ENCODE measurements around the gene CFAP299. TPM values are rescaled to one million over a fixed set of nuclear protein-coding genes. Genes with fewer than 3 reads are reported as not detected.

CFAP299 gene
- total and polyA plus RNA-seq, 4 donors, result not detected

DNA sequence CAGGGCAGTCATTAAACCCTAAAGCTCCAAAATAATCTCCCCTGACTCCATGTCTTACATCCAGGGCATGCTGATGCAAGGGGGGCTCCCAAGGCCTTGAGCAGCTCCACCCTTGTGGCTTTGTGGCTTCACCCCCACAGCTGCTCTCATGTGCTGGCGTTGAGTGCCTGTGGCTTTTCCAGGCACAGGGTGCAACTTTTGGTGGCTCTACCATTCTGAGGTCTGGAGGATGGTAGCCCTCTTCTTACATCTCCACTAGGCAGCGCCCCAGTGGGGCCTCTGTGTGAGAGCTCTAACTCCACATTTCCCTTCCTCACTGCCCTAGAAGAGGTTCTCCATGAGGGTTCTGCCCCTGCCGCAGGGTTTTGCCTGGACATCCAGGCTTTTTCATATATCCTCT is 35.1 kb downstream of the CFAP299 start:
- H3K27me3 ChIP-seq (ENCODE audit: control insufficient read depth in 1 of 2, insufficient read depth in 2 of 2, low read length in 1 of 2), result peaks cover 0 to 1% of the 10 kb centered on the region in 2 donors
- peaks cover 3% of the 10 kb centered on the region for H3K9me3 ChIP-seq (ENCODE audit: control insufficient read depth, low read length)
- intact Hi-C loops (cut with DNase I), result no loop called here
- DNase-seq (no peak), ATAC-seq (ENCODE audit: low FRiP score) (no peak)
- H3K4me1 ChIP-seq (ENCODE audit: control insufficient read depth in 1 of 2, insufficient read depth in 2 of 2, low read length in 2 of 2), result no peaks in the 10 kb centered on the region
- H3K4me3 ChIP-seq (ENCODE audit: low read length in 2 of 2), result no peak overlapping the region
- WGBS, 2 donors, result 95 to 96% methylated on average over 3 of the region's 3 CpGs
- H3K27ac ChIP-seq (ENCODE audit: low read depth in 1 of 2, low read length in 2 of 2), result no peak overlapping the region
- no peaks in the 10 kb centered on the region for H3K36me3 ChIP-seq (ENCODE audit: control insufficient read depth in 1 of 2, insufficient read depth in 2 of 2, low read length in 1 of 2)

- Histone ChIP-seq H3K27ac (ENCODE audit: low read depth in 1 of 2, low read length in 2 of 2) (no peak overlapping the region), H3K4me1 (ENCODE audit: control insufficient read depth in 1 of 2, insufficient read depth in 2 of 2, low read length in 2 of 2) (no peaks in the 10 kb centered on the region), H3K27me3 (ENCODE audit: control insufficient read depth in 1 of 2, insufficient read depth in 2 of 2, low read length in 1 of 2) (peaks cover 0 to 1% of the 10 kb centered on the region in 2 donors), H3K36me3 (ENCODE audit: control insufficient read depth in 1 of 2, insufficient read depth in 2 of 2, low read length in 1 of 2) (no peaks in the 10 kb centered on the region), H3K9me3 (ENCODE audit: control insufficient read depth, low read length) (peaks cover 3% of the 10 kb centered on the region), H3K4me3 (ENCODE audit: low read length in 2 of 2) (no peak overlapping the region)
- WGBS, 2 donors, result 83% methylated on average over 2 of the region's 2 CpGs
- DNase-seq, result no peak
- intact Hi-C loops (cut with DNase I), result no loop called here
- ATAC-seq (ENCODE audit: low FRiP score), result no peak
Observed at GRCh38 chr4:80371046-80371445, 35.5 kb downstream of the CFAP299 start.

DNA sequence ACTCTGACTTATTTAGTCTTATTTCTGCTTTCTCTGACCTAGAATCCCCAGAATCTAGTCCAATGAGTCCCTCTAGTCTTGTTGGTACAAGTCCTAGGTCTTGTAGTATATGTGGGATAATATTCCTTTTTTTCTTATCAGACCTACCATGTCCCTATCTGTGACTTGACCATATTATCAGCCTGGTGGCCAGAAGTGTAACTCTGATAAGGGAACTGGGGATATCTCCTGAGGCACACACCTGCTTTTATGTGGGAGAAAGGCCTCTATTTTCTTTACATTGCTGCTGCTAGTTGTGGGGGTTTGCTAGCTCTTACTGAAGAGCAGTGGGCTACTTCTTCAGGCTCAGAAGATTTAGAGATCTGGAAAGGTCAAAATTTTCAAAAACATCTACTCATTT is 38.6 kb downstream of the CFAP299 start:
- no peaks in the 10 kb centered on the region for H3K36me3 ChIP-seq (ENCODE audit: control insufficient read depth in 1 of 2, insufficient read depth in 2 of 2, low read length in 1 of 2)
- no peak for DNase-seq
- no peak for ATAC-seq (ENCODE audit: low FRiP score)
- intact Hi-C loops (cut with DNase I), result no loop called here
- H3K4me1 ChIP-seq (ENCODE audit: control insufficient read depth in 1 of 2, insufficient read depth in 2 of 2, low read length in 2 of 2), result no peaks in the 10 kb centered on the region
- H3K4me3 ChIP-seq (ENCODE audit: low read length in 2 of 2), result no peak overlapping the region
- peaks cover 3% of the 10 kb centered on the region for H3K9me3 ChIP-seq (ENCODE audit: control insufficient read depth, low read length)
- peaks cover 0 to 1% of the 10 kb centered on the region in 2 donors for H3K27me3 ChIP-seq (ENCODE audit: control insufficient read depth in 1 of 2, insufficient read depth in 2 of 2, low read length in 1 of 2)
- no peak overlapping the region for H3K27ac ChIP-seq (ENCODE audit: low read depth in 1 of 2, low read length in 2 of 2)

- Histone ChIP-seq H3K4me3 (ENCODE audit: low read length in 2 of 2) (no peak overlapping the region), H3K4me1 (ENCODE audit: control insufficient read depth in 1 of 2, insufficient read depth in 2 of 2, low read length in 2 of 2) (no peaks in the 10 kb centered on the region), H3K36me3 (ENCODE audit: control insufficient read depth in 1 of 2, insufficient read depth in 2 of 2, low read length in 1 of 2) (no peaks in the 10 kb centered on the region), H3K9me3 (ENCODE audit: control insufficient read depth, low read length) (no peaks in the 10 kb centered on the region), H3K27ac (ENCODE audit: low read depth in 1 of 2, low read length in 2 of 2) (no peak overlapping the region), H3K27me3 (ENCODE audit: control insufficient read depth in 1 of 2, insufficient read depth in 2 of 2, low read length in 1 of 2) (no peaks in the 10 kb centered on the region)
- 27 to 31% methylated on average over 3 of the region's 3 CpGs for WGBS, 2 donors
- intact Hi-C loops (cut with DNase I), result no loop called here
- ATAC-seq (ENCODE audit: low FRiP score) (no peak), DNase-seq (no peak)
Observed at GRCh38 chr4:80382090-80382832, 46.7 kb downstream of the CFAP299 start.

DNA sequence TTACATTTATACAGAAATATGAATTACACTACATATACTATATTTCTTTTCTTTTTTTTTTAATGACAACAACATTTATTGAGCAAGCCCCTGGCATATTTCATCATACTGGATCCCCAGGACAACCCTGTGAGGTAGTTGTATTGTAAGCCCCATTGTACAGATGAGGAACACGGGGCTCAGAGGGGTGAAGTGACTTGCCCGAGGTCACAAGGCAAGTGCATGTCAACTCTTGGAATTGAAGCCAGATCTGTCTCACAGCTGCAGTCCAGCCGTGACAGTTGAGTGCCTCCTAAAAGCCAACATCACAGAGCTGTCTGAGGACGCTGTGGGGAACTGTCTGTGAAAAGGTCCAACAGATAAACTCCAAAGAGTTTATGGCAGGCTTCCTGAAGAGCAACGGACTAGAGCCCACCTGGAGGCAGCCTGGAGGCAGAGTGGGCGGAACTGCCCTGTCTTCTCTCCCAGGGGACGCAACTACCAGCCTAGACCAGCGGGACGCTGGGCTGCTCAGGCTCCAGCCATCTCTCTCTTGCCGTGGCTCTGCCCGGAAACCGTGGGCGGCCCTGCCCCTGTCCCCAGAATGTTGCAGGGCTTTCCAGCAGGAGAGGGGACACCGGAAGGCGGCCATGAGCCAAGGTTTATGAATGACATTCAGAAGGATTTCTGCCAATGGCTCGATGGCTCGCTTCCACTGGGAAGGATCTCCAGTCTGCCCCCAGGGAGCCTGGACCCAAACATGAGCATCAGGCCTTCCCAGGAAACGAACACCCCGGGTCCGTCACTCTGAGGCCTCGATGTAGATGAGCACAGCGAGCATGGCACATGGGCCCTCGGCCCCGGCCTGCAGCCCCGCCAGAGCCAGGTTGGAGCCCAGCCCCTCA is 50.1 kb downstream of the CFAP299 start:
- ATAC-seq (ENCODE audit: low FRiP score), result no peak
- Histone ChIP-seq H3K4me1 (ENCODE audit: control insufficient read depth in 1 of 2, insufficient read depth in 2 of 2, low read length in 2 of 2) (no peaks in the 10 kb centered on the region), H3K4me3 (ENCODE audit: low read length in 2 of 2) (no peak overlapping the region), H3K36me3 (ENCODE audit: control insufficient read depth in 1 of 2, insufficient read depth in 2 of 2, low read length in 1 of 2) (no peaks in the 10 kb centered on the region), H3K9me3 (ENCODE audit: control insufficient read depth, low read length) (no peaks in the 10 kb centered on the region), H3K27me3 (ENCODE audit: control insufficient read depth in 1 of 2, insufficient read depth in 2 of 2, low read length in 1 of 2) (no peaks in the 10 kb centered on the region), H3K27ac (ENCODE audit: low read depth in 1 of 2, low read length in 2 of 2) (no peak overlapping the region)
- no peak for DNase-seq
- intact Hi-C loops (cut with DNase I), result no loop called here
- WGBS, 2 donors, result 91 to 93% methylated on average over 25 of the region's 25 CpGs

- intact Hi-C loops (cut with DNase I), result no loop called here
- Histone ChIP-seq H3K4me1 (ENCODE audit: control insufficient read depth in 1 of 2, insufficient read depth in 2 of 2, low read length in 2 of 2) (no peaks in the 10 kb centered on the region), H3K27ac (ENCODE audit: low read depth in 1 of 2, low read length in 2 of 2) (no peak overlapping the region), H3K4me3 (ENCODE audit: low read length in 2 of 2) (no peak overlapping the region), H3K9me3 (ENCODE audit: control insufficient read depth, low read length) (no peaks in the 10 kb centered on the region), H3K36me3 (ENCODE audit: control insufficient read depth in 1 of 2, insufficient read depth in 2 of 2, low read length in 1 of 2) (no peaks in the 10 kb centered on the region), H3K27me3 (ENCODE audit: control insufficient read depth in 1 of 2, insufficient read depth in 2 of 2, low read length in 1 of 2) (no peaks in the 10 kb centered on the region)
- no peak for ATAC-seq (ENCODE audit: low FRiP score)
- peak in 1 of 2 donors; percentile 71 for DNase-seq
- 98% methylated on average over 35 to 42 of the region's 42 CpGs for WGBS, 2 donors
Observed at GRCh38 chr4:80386281-80386886, 50.9 kb downstream of the CFAP299 start.

GRCh38 chr4:80387390-80388283 is 52.1 kb downstream of the CFAP299 start:
- DNase-seq (no peak), ATAC-seq (ENCODE audit: low FRiP score) (peak; percentile 28)
- 90 to 91% methylated on average over 11 of the region's 11 CpGs for WGBS, 2 donors
- Histone ChIP-seq H3K36me3 (ENCODE audit: control insufficient read depth in 1 of 2, insufficient read depth in 2 of 2, low read length in 1 of 2) (no peaks in the 10 kb centered on the region), H3K9me3 (ENCODE audit: control insufficient read depth, low read length) (no peaks in the 10 kb centered on the region), H3K27me3 (ENCODE audit: control insufficient read depth in 1 of 2, insufficient read depth in 2 of 2, low read length in 1 of 2) (no peaks in the 10 kb centered on the region), H3K27ac (ENCODE audit: low read depth in 1 of 2, low read length in 2 of 2) (no peak overlapping the region), H3K4me1 (ENCODE audit: control insufficient read depth in 1 of 2, insufficient read depth in 2 of 2, low read length in 2 of 2) (no peaks in the 10 kb centered on the region), H3K4me3 (ENCODE audit: low read length in 2 of 2) (no peak overlapping the region)
- intact Hi-C loops (cut with DNase I), result no loop called here

- 85 to 96% methylated on average over 8 of the region's 8 CpGs for WGBS, 2 donors
- no peaks in the 10 kb centered on the region for H3K36me3 ChIP-seq (ENCODE audit: control insufficient read depth in 1 of 2, insufficient read depth in 2 of 2, low read length in 1 of 2)
- no peaks in the 10 kb centered on the region for H3K4me1 ChIP-seq (ENCODE audit: control insufficient read depth in 1 of 2, insufficient read depth in 2 of 2, low read length in 2 of 2)
- DNase-seq (no peak), ATAC-seq (ENCODE audit: low FRiP score) (no peak)
- intact Hi-C loops (cut with DNase I), result no loop called here
- no peak overlapping the region for H3K4me3 ChIP-seq (ENCODE audit: low read length in 2 of 2)
- H3K9me3 ChIP-seq (ENCODE audit: control insufficient read depth, low read length), result no peaks in the 10 kb centered on the region
- H3K27ac ChIP-seq (ENCODE audit: low read depth in 1 of 2, low read length in 2 of 2), result no peak overlapping the region
- no peaks in the 10 kb centered on the region for H3K27me3 ChIP-seq (ENCODE audit: control insufficient read depth in 1 of 2, insufficient read depth in 2 of 2, low read length in 1 of 2)
Observed at GRCh38 chr4:80388284-80388607, 52.7 kb downstream of the CFAP299 start.

Data from aorta (tissue), 5 donors.